GM12874 (cell line): ENCODE data around the gene IARS1.

Experiments used
- CTCF ChIP-seq: IDR thresholded peaks from 2 replicates; pipeline ENCODE4 v1.5.1; 2011; ENCODE audit warnings: low read depth, mild to moderate bottlenecking, control low read depth, low read length, moderate library complexity; ENCODE audit not compliant: insufficient read depth

Gene IARS1

GRCh38 chr9:92295240-92295790 is 1.8 kb upstream of the IARS1 start:
- no peak for TF ChIP-seq CTCF

GRCh38 chr9:92294297-92294676 is 790 bp upstream of the IARS1 start:
- no peak for TF ChIP-seq CTCF

GRCh38 chr9:92293075-92293354 is 482 bp downstream of the IARS1 start:
- TF ChIP-seq CTCF = no peak

GRCh38 chr9:92292338-92293074 is 991 bp downstream of the IARS1 start:
- TF ChIP-seq CTCF = no peak

GRCh38 chr9:92291577-92291976 is 1.9 kb downstream of the IARS1 start:
- no peak for TF ChIP-seq CTCF

GRCh38 chr9:92290785-92291429 is 2.6 kb downstream of the IARS1 start:
- TF ChIP-seq CTCF = no peak

GRCh38 chr9:92289708-92290390 is 3.6 kb downstream of the IARS1 start:
- no peak for TF ChIP-seq CTCF
